Measurements from ENCODE around the gene SLC6A20. TPM values are rescaled to one million over a fixed set of nuclear protein-coding genes. Genes with fewer than 3 reads are reported as not detected.

Gene SLC6A20
- total and polyA plus RNA-seq, 2 of the 13 experiments (the other 11 are each of a cell fraction or from before 2014, with no cell fraction given) = not detected

- intact Hi-C loops (cut with micrococcal nuclease; ENCODE audit: unreplicated experiment) = no loop called here
- no peak overlapping the region for H2AFZ ChIP-seq (ENCODE audit: low read length)
- H3K4me2 ChIP-seq (ENCODE audit: low read depth, low read length) = no peak overlapping the region
- ChIA-PET POLR2A (no interaction called here), CTCF (ENCODE audit: low intra/inter-chr PET ratio, low total read pairs) (no interaction called here)
- H3K4me1 ChIP-seq (ENCODE audit: insufficient read depth, low read length) = no peaks in the 10 kb centered on the region
- no peak overlapping the region for H3K27ac ChIP-seq (ENCODE audit: extremely low read length, insufficient read depth, low read length)
- no TSS peak for BruUV-seq (replicated peaks)
- H3K79me2 ChIP-seq (ENCODE audit: insufficient read depth, low read length) = no peaks in the 10 kb centered on the region
- 77% methylated on average over 7 of the region's 9 CpGs for WGBS (ENCODE audit: low lambda C conversion rate)
- FAIRE-seq = no peak
- DNase-seq (ENCODE audit: low spot score) = no peak
- no peak for TF ChIP-seq PHF8 (CRISPR knock-in tag; IDR thresholded peaks at IDR 0.05)
- no peak for TF ChIP-seq SATB2 (CRISPR knock-in tag; IDR thresholded peaks at IDR 0.05)
- no peak for TF ChIP-seq NONO (IDR thresholded peaks at IDR 0.05)
- TF ChIP-seq NONO (CRISPR knock-in tag; conservative IDR thresholded peaks at IDR 0.05) = no peak
- no peak for TF ChIP-seq DBP (CRISPR knock-in tag; IDR thresholded peaks at IDR 0.05; ENCODE audit: not compliant biosample characterization)
- no peaks in the 10 kb centered on the region for H4K20me1 ChIP-seq (ENCODE audit: insufficient read depth, low read length)
- no peaks in the 10 kb centered on the region for H3K9me3 ChIP-seq (ENCODE audit: low read length)
- H3K4me3 ChIP-seq (replicated peaks in 1 of 3; ENCODE audit: insufficient read depth in 1 of 3, low read depth in 2 of 3, low read length in 3 of 3) = no peak overlapping the region
- no peaks in the 10 kb centered on the region for H3K36me3 ChIP-seq (replicated peaks in 1 of 2; ENCODE audit: control insufficient read depth in 1 of 2, insufficient read depth in 2 of 2, low read length in 2 of 2)
- no peak overlapping the region for H3K9ac ChIP-seq (ENCODE audit: insufficient read depth, low read depth, low read length)
- H3K27me3 ChIP-seq (ENCODE audit: control insufficient read depth in 1 of 2, insufficient read depth in 2 of 2, low read length in 2 of 2) = peaks cover 2 to 19% of the 10 kb centered on the region in 2 experiments
- no peak for ATAC-seq
- in situ Hi-C loops (cut with HindIII; ENCODE audit: extremely low pct_ligation_motif_present, low pct_unique_long_range_greater_than_20kb) = no loop called here
Measured at GRCh38 chr3:45802146-45802545, 5.8 kb upstream of the SLC6A20 start.

- intact Hi-C loops (cut with micrococcal nuclease; ENCODE audit: unreplicated experiment) = no loop called here
- FAIRE-seq (no peak), ATAC-seq (no peak), DNase-seq (ENCODE audit: low spot score) (no peak)
- Histone ChIP-seq H4K20me1 (ENCODE audit: insufficient read depth, low read length) (no peaks in the 10 kb centered on the region), H3K27me3 (ENCODE audit: control insufficient read depth in 1 of 2, insufficient read depth in 2 of 2, low read length in 2 of 2) (peaks cover 2 to 34% of the 10 kb centered on the region in 2 experiments; a peak in 4 of 5 replicates), H3K4me2 (ENCODE audit: low read depth, low read length) (no peak overlapping the region), H2AFZ (ENCODE audit: low read length) (no peak overlapping the region), H3K9me3 (ENCODE audit: low read length) (no peaks in the 10 kb centered on the region), H3K27ac (ENCODE audit: extremely low read length, insufficient read depth, low read length) (no peak overlapping the region), H3K4me1 (ENCODE audit: insufficient read depth, low read length) (no peaks in the 10 kb centered on the region), H3K36me3 (replicated peaks in 1 of 2; ENCODE audit: control insufficient read depth in 1 of 2, insufficient read depth in 2 of 2, low read length in 2 of 2) (no peaks in the 10 kb centered on the region), H3K9ac (ENCODE audit: insufficient read depth, low read depth, low read length) (no peak overlapping the region), H3K4me3 (replicated peaks in 1 of 3; ENCODE audit: insufficient read depth in 1 of 3, low read depth in 2 of 3, low read length in 3 of 3) (no peak overlapping the region), H3K79me2 (ENCODE audit: insufficient read depth, low read length) (no peaks in the 10 kb centered on the region)
- ChIA-PET CTCF (ENCODE audit: low intra/inter-chr PET ratio, low total read pairs) (no interaction called here), POLR2A (no interaction called here)
- 0% methylated on average over 2 of the region's 4 CpGs for WGBS (ENCODE audit: low lambda C conversion rate)
- in situ Hi-C loops (cut with HindIII; ENCODE audit: extremely low pct_ligation_motif_present, low pct_unique_long_range_greater_than_20kb) = no loop called here
- BruUV-seq (replicated peaks) = no TSS peak
- TF ChIP-seq ZFYVE20 (CRISPR knock-in tag; IDR thresholded peaks at IDR 0.05; ENCODE audit: borderline replicate concordance, low read depth) (no peak), TRAFD1 (CRISPR knock-in tag; IDR thresholded peaks at IDR 0.05; ENCODE audit: borderline replicate concordance) (no peak)
Measured at GRCh38 chr3:45800611-45801010, 4.3 kb upstream of the SLC6A20 start.
